DND-41 (cell line): ENCODE results near the gene ETNK2.

Source experiments
- ATAC-seq: fragments of 200-7000 bp; cut with Tn5 transposase; 3 replicates; pipeline ENCODE4 v1.9.1; 2021; ENCODE audit warnings: low read depth; ENCODE audit not compliant: insufficient read depth
- DNase-seq: peaks from one replicate; pipeline ENCODE4 v3.0.0-alpha.2; 2020
- H2AFZ ChIP-seq: 2 replicates; pipeline ENCODE4 v1.6.0; 2012; ENCODE audit warnings: low read depth, low read length
- H3K27ac ChIP-seq: 2 replicates; pipeline ENCODE4 v1.5.1; 2012; ENCODE audit warnings: low read length, inconsistent platforms
- H3K27me3 ChIP-seq: fragments of 200-600 bp; sonication (generic); 2 replicates; pipeline ENCODE4 v1.6.0; 2012; ENCODE audit warnings: low read length, mild to moderate bottlenecking, inconsistent platforms; ENCODE audit not compliant: insufficient read depth, poor library complexity
- H3K36me3 ChIP-seq: 2 replicates; pipeline ENCODE4 v1.5.1; 2012; ENCODE audit warnings: low read length, inconsistent platforms; ENCODE audit not compliant: insufficient read depth
- H3K4me1 ChIP-seq: 2 replicates; pipeline ENCODE4 v1.5.1; 2012; ENCODE audit warnings: mild to moderate bottlenecking, low read length; ENCODE audit not compliant: insufficient read depth
- H3K4me2 ChIP-seq: 2 replicates; pipeline ENCODE4 v1.6.0; 2012; ENCODE audit warnings: mild to moderate bottlenecking, moderate library complexity, low read length, inconsistent platforms; ENCODE audit not compliant: insufficient read depth
- H3K4me3 ChIP-seq, 2 experiments: fragments of 200-600 bp in 1 of 2; shearing (Covaris generic) in 1 of 2; 2 replicates each; pipeline ENCODE4 v1.5.1; 2012 to 2016; ENCODE audit warnings: inconsistent platforms in 2 of 2, low read length in 2 of 2, mild to moderate bottlenecking in 2 of 2, low read depth in 1 of 2, moderate library complexity in 1 of 2
- H3K79me2 ChIP-seq: 2 replicates; pipeline ENCODE4 v1.6.0; 2012; ENCODE audit warnings: low read length, inconsistent platforms; ENCODE audit not compliant: insufficient read depth
- H3K9ac ChIP-seq: 2 replicates; pipeline ENCODE4 v1.6.0; 2012; ENCODE audit warnings: low read depth, mild to moderate bottlenecking, inconsistent platforms, low read length, moderate library complexity
- H3K9me3 ChIP-seq: 2 replicates; pipeline ENCODE4 v1.5.1; 2012; ENCODE audit warnings: low read length, moderate library complexity, mild to moderate bottlenecking, inconsistent platforms; ENCODE audit not compliant: insufficient read depth, severe bottlenecking
- H4K20me1 ChIP-seq: 2 replicates; pipeline ENCODE4 v1.6.0; 2012; ENCODE audit warnings: low read length; ENCODE audit not compliant: insufficient read depth
- CTCF ChIP-seq: IDR thresholded peaks from 2 replicates; pipeline ENCODE4 v1.5.1; 2012; ENCODE audit warnings: borderline replicate concordance, low read length, moderate library complexity, mild to moderate bottlenecking; ENCODE audit not compliant: poor library complexity, severe bottlenecking; ENCODE audit errors: extremely low read depth
- EZH2 ChIP-seq: IDR thresholded peaks from 3 replicates; pipeline ENCODE4 v1.6.1; 2012; ENCODE audit warnings: borderline replicate concordance, low read depth, mild to moderate bottlenecking, moderate library complexity, low read length, inconsistent platforms; ENCODE audit not compliant: severe bottlenecking

Gene ETNK2

GRCh38 chr1:204112876-204113730, 38.7 kb downstream of the ETNK2 start:
- Histone ChIP-seq H3K27me3 (no peaks in the 10 kb centered on the region), H4K20me1 (no peaks in the 10 kb centered on the region), H3K9me3 (no peaks in the 10 kb centered on the region), H2AFZ (no peak overlapping the region), H3K4me2 (no peak overlapping the region), H3K4me3 (no peak overlapping the region), H3K9ac (no peak overlapping the region), H3K4me1 (no peaks in the 10 kb centered on the region), H3K27ac (no peak overlapping the region), H3K79me2 (no peaks in the 10 kb centered on the region), H3K36me3 (no peaks in the 10 kb centered on the region)
- ATAC-seq = no peak
- no peak for TF ChIP-seq EZH2
- peak; percentile 10 for TF ChIP-seq CTCF
- no peak for DNase-seq

- ATAC-seq = no peak
- H3K36me3 ChIP-seq = no peaks in the 10 kb centered on the region
- H3K79me2 ChIP-seq = no peaks in the 10 kb centered on the region
- no peaks in the 10 kb centered on the region for H4K20me1 ChIP-seq
- no peaks in the 10 kb centered on the region for H3K4me1 ChIP-seq
- no peak for TF ChIP-seq EZH2
- no peak for TF ChIP-seq CTCF
- no peaks in the 10 kb centered on the region for H3K27me3 ChIP-seq
- H3K27ac ChIP-seq = no peak overlapping the region
- H3K9ac ChIP-seq = no peak overlapping the region
- H3K4me3 ChIP-seq = no peak overlapping the region
- no peak for DNase-seq
- H3K4me2 ChIP-seq = no peak overlapping the region
- no peak overlapping the region for H2AFZ ChIP-seq
- no peaks in the 10 kb centered on the region for H3K9me3 ChIP-seq
Observed at GRCh38 chr1:204110894-204111633, 40.8 kb downstream of the ETNK2 start.

GRCh38 chr1:204108312-204109141, 43.3 kb downstream of the ETNK2 start:
- no peak for TF ChIP-seq CTCF
- no peak for TF ChIP-seq EZH2
- Histone ChIP-seq H3K4me3 (no peak overlapping the region), H3K4me1 (peaks cover 15% of the 10 kb centered on the region)

More at GRCh38 chr1:204108312-204109141, 43.3 kb downstream of the ETNK2 start:
- Histone ChIP-seq H3K4me2 (no peak overlapping the region), H2AFZ (no peak overlapping the region), H3K79me2 (no peaks in the 10 kb centered on the region), H3K36me3 (no peaks in the 10 kb centered on the region), H3K27me3 (no peaks in the 10 kb centered on the region), H4K20me1 (no peaks in the 10 kb centered on the region), H3K27ac (no peak overlapping the region), H3K9ac (no peak overlapping the region), H3K9me3 (no peaks in the 10 kb centered on the region)
- DNase-seq = no peak
- ATAC-seq = no peak
